ENCODE measurements around the gene CACNG5.
A peak's percentile ranks its signal among the peaks of the same experiment; 100 is the strongest.
"Not testable (repeated sequence)": the region's sequence is repeated elsewhere in the genome, so short reads cannot be mapped to it uniquely, and the experiment has no call there.

The CACNG5 gene

DNA sequence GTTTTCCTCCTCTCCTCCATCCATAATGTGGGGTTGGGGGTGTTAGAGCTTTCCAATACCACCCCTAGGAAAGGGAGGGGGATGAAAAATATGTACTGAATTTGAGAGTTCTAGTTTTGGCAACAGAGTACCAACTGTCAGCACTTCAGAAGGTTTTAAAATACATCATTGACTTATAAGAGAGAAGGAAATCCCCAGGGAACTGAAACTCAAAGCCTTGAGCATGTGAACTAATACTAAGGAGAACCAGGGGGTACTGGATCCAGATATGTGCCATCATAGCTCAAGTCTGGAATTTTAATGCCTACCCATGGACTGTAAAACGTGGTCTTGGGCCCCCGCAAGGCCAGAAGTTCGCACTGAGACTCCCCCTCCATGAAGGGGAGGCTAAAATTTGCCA is 15.8 kb downstream of the CACNG5 start:
- no peak for DNase-seq

DNA sequence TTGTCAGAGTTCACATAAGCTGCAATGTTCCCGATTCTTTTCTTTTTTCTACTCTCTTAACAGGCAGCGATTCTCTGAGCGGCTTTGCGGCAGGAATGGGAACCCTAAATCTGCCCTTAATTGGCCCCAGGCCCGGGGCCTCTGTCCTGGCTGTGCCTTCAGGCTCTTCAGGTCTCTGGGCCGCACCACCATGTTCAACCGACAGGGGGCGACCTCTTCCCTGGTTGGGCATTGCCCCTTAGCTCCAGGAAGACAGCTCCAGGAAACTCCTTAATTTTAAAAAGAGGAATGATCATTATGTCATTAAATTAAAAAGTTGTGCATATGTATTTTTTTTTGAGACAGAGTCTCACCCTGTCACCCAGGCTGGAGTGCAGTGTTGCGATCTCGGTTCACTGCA is 20.3 kb downstream of the CACNG5 start:
- no peak for DNase-seq

DNA sequence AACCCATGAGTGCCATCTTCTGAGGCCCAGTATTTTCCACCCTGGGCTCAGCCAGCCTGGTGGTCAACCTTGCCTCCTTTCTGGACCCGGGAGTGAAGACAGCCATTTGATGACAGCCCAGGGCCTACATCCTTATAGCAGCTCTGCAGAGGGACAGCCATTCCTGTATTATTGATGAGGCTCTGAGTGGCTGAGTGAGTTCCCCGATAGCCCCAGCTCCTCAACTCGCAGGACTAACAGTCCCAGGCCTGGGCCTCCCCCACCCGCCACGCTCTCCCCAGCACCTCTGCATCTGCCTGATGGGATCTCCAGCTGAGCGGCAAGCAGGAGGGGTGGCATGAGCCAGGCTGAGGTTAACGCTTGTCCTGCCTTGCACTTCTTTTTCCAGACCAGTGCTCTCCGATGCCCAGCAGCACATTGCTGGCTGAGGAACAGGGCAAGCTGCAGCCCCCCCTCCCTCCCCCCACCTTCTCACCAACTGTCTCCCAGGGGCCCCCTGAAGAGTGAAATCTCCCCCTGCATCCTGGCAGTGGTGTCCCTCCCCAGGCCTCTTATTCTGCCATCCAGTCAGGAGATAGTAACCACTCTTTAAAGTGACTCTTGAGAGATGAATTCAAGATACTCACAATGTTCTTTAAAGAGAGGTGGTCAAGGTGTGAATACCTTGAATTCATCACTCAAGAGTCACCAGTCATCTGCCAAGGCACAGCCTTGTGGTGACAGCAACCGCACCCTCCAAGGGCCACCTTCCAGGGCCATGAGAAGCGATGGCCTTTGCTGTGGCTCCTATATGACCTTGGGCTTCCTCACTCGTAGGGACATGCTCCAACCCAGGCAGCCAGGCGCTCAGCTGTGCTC is 23.5 kb downstream of the CACNG5 start:
- no peak for DNase-seq

DNA sequence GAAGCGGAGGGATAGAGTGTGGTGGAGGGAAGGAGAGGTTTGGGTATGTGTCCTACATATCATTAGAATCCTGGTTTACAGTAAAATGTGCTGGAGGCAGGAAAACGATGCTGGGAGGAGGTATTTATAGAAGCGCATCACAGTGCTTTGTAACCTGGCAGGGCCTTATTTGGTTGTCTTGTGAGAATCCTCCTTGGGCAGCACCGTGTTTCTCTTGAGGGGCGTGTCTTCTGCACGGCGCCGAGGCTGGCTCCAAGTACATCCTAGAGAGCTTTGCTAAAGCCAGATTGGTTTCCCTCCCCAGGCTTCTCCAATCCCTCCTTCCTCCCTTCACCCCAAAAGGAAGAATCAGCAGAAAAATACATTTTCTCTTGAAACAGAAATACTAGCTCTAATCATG is 24.4 kb downstream of the CACNG5 start:
- no peak for DNase-seq

DNA sequence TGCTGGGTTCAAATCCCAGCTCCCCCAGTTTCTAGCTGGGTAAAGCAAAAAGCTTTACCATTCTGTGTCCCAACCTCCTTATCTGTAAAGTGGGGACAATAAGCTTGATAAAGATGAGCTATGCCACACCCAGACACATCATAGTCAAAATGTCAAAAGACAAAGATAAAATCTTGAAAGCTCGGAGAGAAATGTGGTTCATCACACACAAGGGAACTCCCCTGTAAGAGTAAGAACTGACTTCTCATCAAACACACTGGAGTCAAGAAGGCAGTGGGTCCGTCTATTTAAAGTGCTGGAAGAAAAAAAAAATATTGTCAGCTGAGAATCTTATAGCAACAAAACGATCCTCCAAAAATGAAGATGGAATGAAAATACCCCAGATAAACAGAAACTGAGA is 25.3 kb downstream of the CACNG5 start:
- DNase-seq: no peak

DNA sequence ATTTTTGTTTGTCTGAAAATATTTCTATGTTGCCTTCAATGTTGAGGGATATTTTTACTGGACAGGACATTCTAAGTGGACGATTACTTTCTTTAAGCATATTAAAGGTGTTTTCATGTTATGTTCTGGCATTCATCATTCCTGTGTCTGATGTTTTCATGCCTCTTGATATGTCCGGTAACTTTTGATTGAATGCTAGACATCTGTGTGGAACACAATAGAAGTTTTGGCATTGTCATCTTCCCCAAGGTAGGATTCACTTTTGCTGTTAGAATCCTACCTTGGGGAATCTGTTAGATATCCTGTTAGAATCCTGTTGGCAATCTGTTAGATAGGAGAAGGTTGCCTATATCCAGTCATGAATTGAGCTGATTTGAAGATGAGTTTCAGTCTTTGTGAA is 28.9 kb downstream of the CACNG5 start:
- no peak for DNase-seq

DNA sequence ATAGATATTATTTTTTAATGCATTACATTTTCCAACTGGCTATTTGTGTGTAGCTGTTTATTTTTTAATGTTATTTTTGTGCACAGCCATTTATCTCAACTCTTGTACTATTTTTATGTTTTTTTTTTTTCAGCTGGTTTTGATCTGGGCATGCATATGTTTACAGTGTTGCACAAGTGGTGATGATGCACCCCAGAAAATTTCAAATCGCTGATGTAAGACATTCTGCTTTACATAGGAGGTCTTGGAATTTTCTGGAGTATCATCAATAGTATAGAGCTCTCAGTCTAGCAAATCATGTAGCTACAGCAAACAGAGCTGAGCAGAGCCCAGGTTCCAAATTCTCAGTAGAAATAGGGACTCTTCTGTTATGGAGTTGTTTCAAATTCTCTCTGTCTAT is 30.2 kb downstream of the CACNG5 start:
- no peak for DNase-seq

DNA sequence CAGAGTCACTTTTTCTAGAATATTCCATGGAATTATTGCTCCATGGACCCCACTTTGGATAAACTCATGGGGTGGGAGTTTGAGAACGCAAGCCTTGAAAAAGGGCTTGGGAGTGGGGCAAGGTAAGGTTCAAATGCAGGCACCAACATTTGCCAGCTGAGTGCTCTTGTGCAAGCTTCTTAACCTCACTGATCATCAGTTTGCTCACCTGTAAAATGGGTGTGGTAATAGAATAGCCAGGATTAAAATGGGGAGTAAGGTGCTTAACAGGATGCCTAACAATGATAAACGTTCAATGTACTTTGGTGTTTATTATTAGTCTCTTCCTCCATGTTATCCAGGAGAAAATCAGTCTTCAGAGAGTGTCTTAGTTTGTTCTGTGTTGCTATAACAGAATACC is 39.0 kb downstream of the CACNG5 start:
- DNase-seq: no peak

DNA sequence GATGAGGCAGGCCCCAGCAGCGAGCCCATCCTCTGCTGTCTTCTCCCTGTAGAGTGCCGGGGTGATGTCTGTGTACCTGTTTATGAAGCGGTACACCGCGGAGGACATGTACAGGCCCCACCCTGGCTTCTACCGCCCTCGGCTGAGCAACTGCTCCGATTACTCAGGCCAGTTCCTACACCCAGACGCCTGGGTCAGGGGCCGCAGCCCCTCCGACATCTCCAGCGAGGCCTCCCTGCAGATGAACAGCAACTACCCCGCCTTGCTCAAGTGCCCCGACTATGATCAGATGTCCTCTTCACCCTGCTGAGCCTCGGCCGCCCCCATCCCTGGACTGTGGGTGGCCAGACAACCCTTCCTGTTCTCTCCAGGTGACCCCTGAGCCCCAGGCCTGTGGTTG is 50.0 kb downstream of the CACNG5 start:
- no peak for DNase-seq

DNA sequence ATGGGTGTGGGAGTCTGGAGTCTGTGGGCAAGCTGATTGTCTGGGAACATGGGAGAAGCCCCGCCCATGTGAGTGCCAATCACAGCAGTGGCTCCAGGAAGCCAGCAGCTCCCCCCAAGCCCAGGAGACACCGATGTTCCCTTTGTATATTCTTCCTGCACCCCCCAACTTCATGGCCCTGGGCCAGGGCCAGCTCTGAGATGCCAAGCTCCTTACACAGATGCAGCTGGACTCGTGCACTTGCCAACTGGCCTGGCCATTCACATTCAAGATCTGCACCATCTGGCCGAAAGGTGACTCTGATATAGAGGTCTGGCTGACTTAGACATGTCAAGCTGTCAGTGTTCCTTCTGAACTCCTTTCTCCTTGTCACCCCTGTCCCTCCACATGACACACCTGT is 50.5 kb downstream of the CACNG5 start:
- DNase-seq: no peak

DNA sequence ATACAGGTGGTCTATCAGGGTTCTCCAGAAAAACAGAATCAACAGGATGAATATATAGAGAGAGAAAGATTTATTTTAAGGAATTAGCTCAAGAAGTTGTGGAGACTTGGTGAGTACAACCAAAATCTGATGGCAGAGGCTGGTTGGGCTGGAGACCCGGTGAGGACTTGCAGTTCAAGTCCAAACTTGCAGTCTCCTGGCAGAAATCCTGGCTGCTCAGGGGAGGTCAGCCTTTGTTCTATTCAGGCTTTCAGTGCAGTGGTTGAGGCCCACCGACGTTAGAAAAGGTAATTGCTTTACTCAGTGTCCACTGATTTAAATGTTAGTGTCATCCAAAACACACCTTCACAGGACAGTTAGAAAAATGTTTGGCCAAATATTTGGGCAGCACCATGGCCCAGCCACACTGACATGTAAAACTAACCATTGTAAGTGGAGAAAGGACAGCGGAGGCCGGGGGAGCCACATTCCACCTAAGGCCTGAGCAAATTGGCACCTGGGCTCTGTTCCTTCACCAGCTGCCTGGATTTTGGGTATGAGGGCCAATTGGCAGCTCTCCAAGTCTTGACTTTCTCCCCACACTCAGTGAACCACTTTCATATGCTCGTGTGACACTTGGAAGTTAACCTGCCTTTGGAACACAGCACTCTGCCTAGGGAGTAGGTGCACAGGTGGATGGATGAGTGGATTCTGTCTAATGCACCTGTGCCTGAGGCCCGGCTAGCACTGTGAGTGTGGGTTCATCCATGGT is 54.7 kb downstream of the CACNG5 start:
- DNase-seq: no peak

DNA sequence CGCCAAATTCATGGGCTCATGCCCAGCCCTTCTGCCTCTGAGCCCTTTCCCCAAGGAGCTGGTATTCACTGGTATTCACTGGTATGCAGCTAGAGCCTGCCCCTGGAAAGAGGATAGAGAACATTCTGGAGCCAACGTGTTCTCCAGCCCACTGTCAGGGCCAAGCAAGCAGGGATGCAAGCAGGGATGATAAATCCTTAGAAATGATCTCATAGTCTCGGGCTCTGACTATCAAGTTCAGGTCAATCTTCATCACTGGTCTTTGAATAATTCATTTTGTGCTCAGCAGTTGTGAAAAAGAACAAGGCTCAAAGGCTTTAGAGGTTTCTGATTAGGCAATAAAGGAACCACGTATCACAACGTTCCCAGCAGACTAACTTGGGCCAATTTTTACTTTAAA is 57.3 kb downstream of the CACNG5 start:
- no peak for DNase-seq

DNA sequence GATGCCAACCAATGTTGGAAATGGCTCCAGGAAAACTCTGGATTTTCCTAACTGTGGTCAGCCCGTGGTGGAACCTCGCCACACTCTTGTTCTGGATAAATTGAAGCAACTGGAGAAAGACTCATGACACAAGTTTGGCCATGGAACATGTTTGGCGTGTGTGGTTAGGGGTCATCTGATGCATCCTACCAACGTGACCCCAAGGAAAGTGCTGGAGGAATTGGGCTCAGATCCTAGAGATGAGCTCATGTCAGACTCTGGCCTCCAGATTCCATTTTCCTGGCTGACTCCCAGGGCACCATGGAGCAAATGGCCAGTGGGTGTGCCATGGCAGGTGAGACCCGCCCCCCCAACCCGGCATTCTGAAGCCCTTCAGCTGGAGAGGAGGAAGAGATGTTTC is 58.5 kb downstream of the CACNG5 start:
- no peak for DNase-seq

DNA sequence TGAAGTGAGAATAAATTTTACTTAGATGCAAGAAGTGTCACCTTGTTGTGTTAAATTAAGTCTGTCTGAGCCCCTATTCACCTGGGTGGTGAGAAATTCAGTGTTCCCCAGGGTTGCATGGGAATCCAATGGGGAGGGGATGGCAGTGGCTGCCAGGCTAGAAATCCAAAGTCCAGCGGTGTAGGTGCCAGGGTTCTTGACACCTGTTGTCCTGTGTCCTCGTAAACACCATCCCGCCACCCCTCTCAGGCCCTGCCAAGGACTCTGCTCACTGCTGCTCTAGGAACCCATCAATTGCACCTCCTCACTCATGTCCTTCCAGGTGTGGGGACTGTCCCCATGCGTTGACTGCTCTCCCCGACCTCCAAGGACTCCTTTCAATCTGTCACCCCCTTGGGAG is 58.9 kb downstream of the CACNG5 start:
- DNase-seq: no peak

DNA sequence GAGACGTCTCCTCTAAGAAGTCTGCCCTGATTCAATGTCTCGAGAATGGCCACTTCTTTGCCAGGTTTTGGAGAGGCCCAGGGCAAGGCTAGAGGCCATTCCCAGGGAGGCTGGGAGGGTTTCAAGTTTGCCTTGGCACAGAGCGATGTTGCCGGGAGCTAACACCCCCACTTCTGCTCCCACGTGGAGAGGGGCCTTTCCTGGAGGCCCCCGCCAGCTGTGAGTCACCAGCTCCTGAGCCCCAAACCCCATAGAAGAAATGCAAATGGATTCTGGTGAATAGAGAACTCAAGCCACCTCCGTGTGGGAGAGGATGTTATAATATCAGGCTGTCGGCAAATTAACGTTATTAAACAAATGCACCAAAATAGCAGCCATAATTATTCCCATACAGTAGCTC is 62.2 kb downstream of the CACNG5 start:
- no peak for DNase-seq

DNA sequence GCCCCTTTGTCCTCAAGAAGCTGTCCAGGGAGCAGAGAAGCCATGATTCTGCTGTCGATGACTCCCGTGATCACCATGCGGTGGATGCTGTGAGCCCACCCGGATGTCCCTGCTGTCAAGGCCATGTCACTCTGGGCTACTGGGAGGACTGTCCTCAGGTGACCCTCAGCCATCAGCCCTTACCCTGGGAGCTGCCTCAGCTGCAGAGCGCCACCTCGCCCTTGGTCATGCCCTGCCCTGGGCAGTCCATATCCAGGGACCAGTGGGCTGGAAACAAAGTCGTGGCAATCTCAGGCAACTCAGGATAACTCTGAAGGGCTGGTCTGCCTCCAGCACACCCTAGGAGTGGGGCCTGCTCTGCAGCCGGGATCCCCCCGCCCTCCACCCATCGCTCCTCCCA is 63.6 kb downstream of the CACNG5 start:
- no peak for DNase-seq

DNA sequence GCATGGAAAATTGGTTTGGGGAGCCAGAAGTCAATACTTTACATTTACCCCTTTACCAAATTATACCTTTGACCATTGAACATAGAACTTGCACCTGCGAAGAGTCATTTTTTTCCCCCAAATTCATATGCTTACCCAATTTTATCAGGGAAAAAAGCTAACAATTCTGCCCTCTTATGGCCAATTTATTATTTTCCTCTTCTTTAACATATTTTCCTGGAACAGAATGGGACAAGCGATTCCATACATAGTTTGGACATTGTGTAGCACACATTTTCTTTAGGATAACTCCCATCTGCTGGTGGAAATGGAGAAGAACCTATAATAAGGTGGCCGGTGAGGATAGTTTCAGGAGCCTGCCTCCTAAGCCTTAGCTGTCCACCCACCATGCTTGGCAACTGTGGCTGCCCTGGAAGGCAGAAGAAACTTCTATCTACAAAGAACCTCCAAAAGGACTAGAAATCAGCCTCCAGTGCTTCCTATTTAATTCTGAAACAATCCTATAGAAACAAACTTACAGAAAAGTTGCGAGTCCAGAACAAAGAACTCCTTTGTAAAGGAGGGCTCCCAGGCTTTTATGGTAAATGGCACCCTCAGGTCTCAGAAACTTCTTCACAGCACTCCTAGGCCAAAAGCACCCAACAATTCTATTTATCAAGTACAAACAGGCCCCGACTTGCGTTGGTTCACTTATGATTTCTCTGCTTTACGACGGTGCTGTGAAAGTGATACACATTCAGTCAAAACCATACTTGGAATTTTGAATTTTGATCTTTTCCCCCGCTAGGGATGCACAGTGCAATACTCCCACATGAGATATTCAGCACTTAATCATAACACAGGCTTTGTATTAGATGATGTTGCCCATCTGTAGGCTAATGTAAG is 65.5 kb downstream of the CACNG5 start:
- no peak for DNase-seq

DNA sequence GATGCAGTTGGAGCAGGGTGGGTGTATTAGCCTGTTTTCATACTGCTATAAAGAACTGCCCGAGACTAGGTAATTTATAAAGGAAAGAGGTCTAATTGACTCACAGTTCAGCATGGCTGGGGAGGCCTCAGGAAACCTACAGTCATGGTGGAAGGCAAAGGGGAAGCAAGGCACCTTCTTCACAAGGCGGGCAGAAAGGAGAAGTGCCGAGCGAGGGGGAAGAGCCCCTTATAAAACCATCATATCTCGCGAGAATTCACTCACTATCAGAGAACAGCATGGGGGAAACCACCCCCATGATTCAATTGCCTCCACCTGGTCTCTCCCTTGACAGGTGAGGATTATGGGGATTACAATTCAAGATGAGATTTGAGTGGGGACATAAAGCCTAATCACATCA is 68.4 kb downstream of the CACNG5 start:
- not testable (repeated sequence) for DNase-seq

DNA sequence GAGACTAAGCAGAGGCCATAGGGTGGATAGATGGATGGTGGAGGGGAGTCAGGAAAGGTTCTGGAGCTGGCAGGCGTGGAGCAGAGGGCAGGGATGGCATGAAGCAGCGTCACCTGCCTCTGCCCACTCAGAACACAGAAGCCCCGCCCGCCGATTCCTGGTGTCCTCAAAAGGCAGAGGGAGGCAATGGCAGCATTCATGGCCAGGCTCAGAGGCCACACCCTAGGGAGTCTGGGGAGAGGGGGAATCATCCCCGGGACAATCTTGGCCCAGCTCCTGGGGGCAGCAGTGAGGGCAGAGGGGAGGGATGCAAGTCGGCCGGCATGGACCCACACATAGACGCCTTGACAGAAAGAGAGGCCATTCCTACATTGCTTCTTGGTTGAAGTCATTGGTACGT is 68.9 kb downstream of the CACNG5 start:
- DNase-seq: no peak

DNA sequence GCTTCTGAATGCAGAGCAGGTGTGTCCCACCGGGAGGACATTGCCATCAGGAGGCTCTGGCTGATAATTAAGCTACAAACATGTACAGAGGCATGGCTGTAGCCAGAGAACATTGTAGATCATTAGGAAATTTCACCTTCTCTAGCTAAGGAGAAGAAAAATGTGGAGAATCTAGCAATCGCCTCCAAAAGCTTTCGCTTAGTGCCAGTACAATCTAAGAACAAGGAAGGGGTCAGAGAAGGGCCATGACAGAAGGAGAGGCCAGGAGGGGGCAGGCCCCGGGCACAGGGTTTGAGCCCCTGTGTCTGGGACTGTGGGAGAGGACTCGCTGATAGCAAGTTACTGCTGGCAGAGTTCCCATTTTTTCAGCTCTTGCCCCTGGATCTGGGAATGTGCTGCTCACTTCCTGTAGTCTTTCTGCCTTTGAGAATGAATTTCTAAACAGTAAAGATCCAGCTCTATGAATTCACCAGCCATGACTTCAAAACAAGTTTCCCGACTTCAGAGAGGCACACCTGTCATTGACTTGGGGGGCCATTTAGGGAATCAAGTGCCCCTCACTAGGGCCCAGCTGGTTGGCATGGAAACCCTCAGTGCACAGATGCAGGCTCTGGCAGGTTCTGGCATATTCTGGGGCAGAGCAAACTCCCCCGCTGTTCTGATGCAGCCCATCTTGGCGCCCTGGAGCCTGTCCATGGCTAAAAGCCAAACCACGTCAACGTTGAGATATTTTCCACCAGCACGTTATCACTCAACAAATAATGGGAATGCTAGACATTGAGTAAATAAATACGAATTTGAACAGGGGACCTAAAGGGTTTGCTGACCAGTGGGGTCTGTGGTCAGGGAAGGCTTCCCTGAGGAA is 70.1 kb downstream of the CACNG5 start:
- DNase-seq: peak; percentile 52

DNA sequence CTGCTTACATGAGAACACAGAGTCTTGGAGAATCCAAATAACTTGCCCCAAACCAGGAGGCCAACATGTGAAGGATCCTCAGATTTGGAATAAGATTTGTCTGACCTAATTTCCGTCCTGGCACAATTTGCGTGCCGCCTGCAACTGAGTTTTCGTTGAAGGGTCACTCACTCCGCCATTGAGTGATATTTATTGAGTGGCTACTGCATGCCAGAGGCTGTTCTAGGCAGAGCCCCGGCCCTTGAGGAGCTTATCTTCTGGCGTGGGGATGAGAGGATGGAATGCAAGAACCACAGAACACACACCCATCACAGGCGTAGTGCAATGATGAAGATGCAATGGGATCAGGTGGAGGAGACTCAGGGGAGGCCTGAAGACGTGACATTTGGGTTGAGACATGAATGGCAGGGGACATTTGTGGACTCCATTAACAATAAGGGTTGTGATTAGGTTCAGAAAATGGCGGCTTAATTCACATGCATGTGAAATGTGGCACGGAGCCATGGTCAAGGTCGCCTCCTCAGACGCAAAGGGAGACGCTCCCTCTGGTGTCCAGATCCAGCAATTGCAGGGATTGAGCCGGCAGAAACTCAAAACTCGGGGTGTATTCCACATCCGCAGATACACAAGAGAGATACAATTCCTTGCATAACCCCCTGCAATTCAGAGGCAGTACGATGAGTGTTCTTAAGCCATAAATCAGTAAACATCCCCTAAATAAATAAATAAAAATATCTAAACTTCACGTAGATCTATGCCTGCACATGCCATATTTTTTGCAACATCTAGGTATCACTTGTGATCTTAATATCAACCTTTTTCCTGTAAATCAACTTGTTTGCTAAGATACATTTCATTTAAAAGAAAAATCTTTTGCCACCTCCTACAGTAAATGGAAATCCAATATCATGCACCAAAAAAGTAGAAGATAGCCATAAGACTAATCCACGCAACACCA is 71.7 kb downstream of the CACNG5 start:
- DNase-seq: peak; percentile 80

Data from right forelimb (tissue), 1 donor.